T-helper 22 cell (primary cell): ENCODE measurements around the gene FNDC5.

ENCODE experiments used
- DNase-seq: peaks from one replicate; pipeline ENCODE4 v3.0.0-alpha.2; 2020; ENCODE audit warnings: low read depth

The FNDC5 gene

GRCh38 chr1:32897082-32898049 is 26.7 kb upstream of the FNDC5 start:
- no peak for DNase-seq

GRCh38 chr1:32896451-32896850 is 25.7 kb upstream of the FNDC5 start:
- no peak for DNase-seq

- no peak for DNase-seq
Measured at GRCh38 chr1:32895325-32896215, 24.9 kb upstream of the FNDC5 start.

- no peak for DNase-seq
Measured at GRCh38 chr1:32894681-32895080, 24.0 kb upstream of the FNDC5 start.

- DNase-seq, result no peak
Measured at GRCh38 chr1:32894019-32894600, 23.4 kb upstream of the FNDC5 start.

GRCh38 chr1:32893198-32894018 is 22.7 kb upstream of the FNDC5 start:
- DNase-seq, result no peak

GRCh38 chr1:32892368-32893197 is 21.9 kb upstream of the FNDC5 start:
- no peak for DNase-seq

GRCh38 chr1:32891630-32892029 is 20.9 kb upstream of the FNDC5 start:
- DNase-seq, result no peak

- DNase-seq, result no peak
Measured at GRCh38 chr1:32891241-32891570, 20.5 kb upstream of the FNDC5 start.

GRCh38 chr1:32890516-32891240 is 20.0 kb upstream of the FNDC5 start:
- no peak for DNase-seq

GRCh38 chr1:32889731-32890278 is 19.1 kb upstream of the FNDC5 start:
- DNase-seq, result no peak

GRCh38 chr1:32888677-32889420 is 18.1 kb upstream of the FNDC5 start:
- no peak for DNase-seq

- no peak for DNase-seq
Measured at GRCh38 chr1:32888134-32888533, 17.4 kb upstream of the FNDC5 start.

- DNase-seq, result no peak
Measured at GRCh38 chr1:32887623-32888022, 16.9 kb upstream of the FNDC5 start.

GRCh38 chr1:32886828-32887414 is 16.2 kb upstream of the FNDC5 start:
- DNase-seq, result no peak

- no peak for DNase-seq
Measured at GRCh38 chr1:32886004-32886827, 15.5 kb upstream of the FNDC5 start, which contains the start of gene HPCA. TSS of gene HPCA (plus strand) at chr1:32886491. CDS start at chr1:32888899, 2,408 bp downstream.

- DNase-seq, result no peak
Measured at GRCh38 chr1:32885676-32886003, 14.9 kb upstream of the FNDC5 start.

- DNase-seq, result no peak
Measured at GRCh38 chr1:32884726-32885125, 14.0 kb upstream of the FNDC5 start.
